Medulla oblongata (tissue), 1 donor: ENCODE results near the gene XRCC3.
"Not testable (repeated sequence)": the region's sequence is repeated elsewhere in the genome, so short reads cannot be mapped to it uniquely, and the experiment has no call there.

Source experiments
- DNase-seq: peaks from one replicate; pipeline ENCODE4 v3.0.0-alpha.2; 2015; ENCODE audit errors: extremely low spot score

Gene XRCC3

GRCh38 chr14:103671911-103672310 lies 43.3 kb downstream of the XRCC3 start:
- DNase-seq: no peak

GRCh38 chr14:103669370-103669769 lies 45.9 kb downstream of the XRCC3 start:
- DNase-seq: no peak

GRCh38 chr14:103668117-103668516 lies 47.1 kb downstream of the XRCC3 start:
- DNase-seq: no peak

GRCh38 chr14:103667671-103668070 lies 47.6 kb downstream of the XRCC3 start:
- DNase-seq: no peak

GRCh38 chr14:103663506-103663905 lies 51.7 kb downstream of the XRCC3 start:
- no peak for DNase-seq

- DNase-seq: no peak
Observed at GRCh38 chr14:103662591-103662990, 52.7 kb downstream of the XRCC3 start.

GRCh38 chr14:103662029-103662428 lies 53.2 kb downstream of the XRCC3 start:
- DNase-seq: no peak

- DNase-seq: no peak
Observed at GRCh38 chr14:103659631-103660030, 55.6 kb downstream of the XRCC3 start.

- no peak for DNase-seq
Observed at GRCh38 chr14:103657471-103657870, 57.8 kb downstream of the XRCC3 start.

GRCh38 chr14:103656756-103657133 lies 58.5 kb downstream of the XRCC3 start:
- no peak for DNase-seq

- DNase-seq: peak; percentile 20
Observed at GRCh38 chr14:103656031-103656755, 59.1 kb downstream of the XRCC3 start.

GRCh38 chr14:103654619-103655018 lies 60.6 kb downstream of the XRCC3 start:
- DNase-seq: no peak

GRCh38 chr14:103653805-103654204 lies 61.4 kb downstream of the XRCC3 start:
- DNase-seq: peak; percentile 17

GRCh38 chr14:103653336-103653735 lies 61.9 kb downstream of the XRCC3 start:
- not testable (repeated sequence) for DNase-seq

- DNase-seq: no peak
Observed at GRCh38 chr14:103652806-103653205, 62.4 kb downstream of the XRCC3 start.

GRCh38 chr14:103651585-103651984 lies 63.7 kb downstream of the XRCC3 start:
- no peak for DNase-seq

GRCh38 chr14:103650213-103650612 lies 65.0 kb downstream of the XRCC3 start:
- no peak for DNase-seq

GRCh38 chr14:103649001-103649400 lies 66.2 kb downstream of the XRCC3 start:
- no peak for DNase-seq
